NB4 (cell line): Measurements from ENCODE around the gene MRPL34.

Source experiments
- CTCF ChIP-seq: IDR thresholded peaks from one replicate; pipeline ENCODE4 v1.5.1; 2012; ENCODE audit warnings: low read depth, low read length
- MAX ChIP-seq: IDR thresholded peaks from 2 replicates; pipeline ENCODE4 v1.6.1; 2011; ENCODE audit warnings: low read depth, low read length
- MYC ChIP-seq: IDR thresholded peaks from 2 replicates; pipeline ENCODE4 v1.6.1; 2011; ENCODE audit warnings: low read depth, low read length
- POLR2A ChIP-seq: IDR thresholded peaks from 2 replicates; pipeline ENCODE4 v1.6.1; 2011; ENCODE audit warnings: mild to moderate bottlenecking; ENCODE audit not compliant: insufficient read length; ENCODE audit errors: extremely low read depth

GRCh38 chr19:17351815-17352435, 46.3 kb downstream of the MRPL34 start:
- TF ChIP-seq CTCF (no peak), POLR2A (no peak), MAX (no peak), MYC (no peak)
